HepG2 (cell line): ENCODE data around the gene SLC27A1. TPM values are rescaled to one million over a fixed set of nuclear protein-coding genes. Genes with fewer than 3 reads are reported as not detected.

Experiments used
- ATAC-seq: fragments of 200-7000 bp; cut with Tn5 transposase; 3 replicates; pipeline ENCODE4 v1.9.1; 2020; ENCODE audit warnings: mild to moderate bottlenecking, moderate library complexity
- BruUV-seq: library from RNA; stranded (reverse); fragments of 400-500 nt; replicated peaks from 2 replicates; lab custom pipeline; 2021; lab: Mats Ljungman, UMichigan
- CTCF ChIA-PET: fragments of 300-600 bp; formaldehyde crosslinking; extraction: SDS; loops from one replicate; lab custom pipeline; 2021; ENCODE audit warnings: low total read pairs, inconsistent platforms, low intra/inter-chr PET ratio; lab: Yijun Ruan, JAX
- POLR2A ChIA-PET: fragments of 350-600 bp; sonication (Branson Sonifier 250); formaldehyde crosslinking; loops from one replicate; lab custom pipeline; 2020; ENCODE audit warnings: antibody characterized with exemption, inconsistent platforms; lab: Yijun Ruan, JAX
- DNase-seq: peaks from one replicate; pipeline ENCODE4 v3.0.0-alpha.2; 2015; ENCODE audit warnings: low spot score
- FAIRE-seq: peaks from 3 replicates; lab custom pipeline; 2011; peaks lifted over from hg19 to GRCh38; lab: Jason Lieb, UNC
- H2AFZ ChIP-seq: one replicate; pipeline ENCODE4 v1.6.1; 2011; ENCODE audit warnings: low read length, inconsistent platforms
- H3K27ac ChIP-seq: fragments of 300-600 bp; 3 replicates; pipeline ENCODE4 v1.8.0; 2011; ENCODE audit warnings: mixed run types, mild to moderate bottlenecking, mixed read lengths, low read length, inconsistent platforms; ENCODE audit not compliant: insufficient read depth; ENCODE audit errors: extremely low read length
- H3K27me3 ChIP-seq, 2 experiments: fragments of 200-600 bp in 1 of 2; 2 replicates in 1 of 2; 3 replicates in 1 of 2; pipeline versions ENCODE4 v1.6.0 to v1.8.0; 2011; ENCODE audit warnings: low read length in 2 of 2, mild to moderate bottlenecking in 2 of 2, moderate library complexity in 2 of 2, inconsistent platforms in 1 of 2; ENCODE audit not compliant: insufficient read depth in 2 of 2, control insufficient read depth in 1 of 2
- H3K36me3 ChIP-seq, 2 experiments: fragments of 200-600 bp in 1 of 2; replicated peaks in 1 of 2; 2 replicates in 1 of 2; 3 replicates in 1 of 2; pipeline versions ENCODE4 v1.5.1 to v1.8.0; 2011; ENCODE audit warnings: low read length in 2 of 2, inconsistent platforms in 1 of 2; ENCODE audit not compliant: insufficient read depth in 2 of 2, control insufficient read depth in 1 of 2
- H3K4me1 ChIP-seq: 2 replicates; pipeline ENCODE4 v1.5.1; 2012; ENCODE audit warnings: low read length, inconsistent platforms; ENCODE audit not compliant: insufficient read depth
- H3K4me2 ChIP-seq: 2 replicates; pipeline ENCODE4 v1.6.0; 2011; ENCODE audit warnings: low read depth, low read length, inconsistent platforms
- H3K4me3 ChIP-seq, 3 experiments: fragments of 200-600 bp in 1 of 3; sonication (generic), shearing (Covaris generic) in 1 of 3; replicated peaks in 1 of 3; 2 replicates each; pipeline ENCODE4 v1.5.1; 2011 to 2016; ENCODE audit warnings: low read length in 3 of 3, inconsistent platforms in 2 of 3, low read depth in 2 of 3, mild to moderate bottlenecking in 2 of 3, control low read depth in 1 of 3, mixed read lengths in 1 of 3; ENCODE audit not compliant: insufficient read depth in 1 of 3
- H3K79me2 ChIP-seq: one replicate; pipeline ENCODE4 v1.6.1; 2011; ENCODE audit warnings: low read length, inconsistent platforms; ENCODE audit not compliant: insufficient read depth
- H3K9ac ChIP-seq: 2 replicates; pipeline ENCODE4 v1.6.0; 2011; ENCODE audit warnings: mild to moderate bottlenecking, low read depth, low read length, inconsistent platforms; ENCODE audit not compliant: insufficient read depth
- H3K9me3 ChIP-seq: 2 replicates; pipeline ENCODE4 v1.5.1; 2012; ENCODE audit warnings: mild to moderate bottlenecking, low read length
- H4K20me1 ChIP-seq: 2 replicates; pipeline ENCODE4 v1.6.0; 2011; ENCODE audit warnings: inconsistent platforms, mild to moderate bottlenecking, low read length, moderate library complexity; ENCODE audit not compliant: insufficient read depth
- HHEX ChIP-seq: IDR thresholded peaks from 2 replicates; pipeline ENCODE4 v1.6.1; 2016; ENCODE audit warnings: control low read depth
- KMT2A ChIP-seq: sonication (generic); formaldehyde crosslinking; IDR thresholded peaks from 2 replicates; pipeline ENCODE4 v1.4.0; 2020; ENCODE audit warnings: missing genetic modification reagents
- MXD4 ChIP-seq: IDR thresholded peaks from 2 replicates; pipeline ENCODE4 v1.6.1; 2016; ENCODE audit warnings: mild to moderate bottlenecking, missing biosample characterization, missing genetic modification reagents
- RNF2 ChIP-seq: fragments of 450-650 bp; conservative IDR thresholded peaks from 2 replicates; pipeline ENCODE4 v1.6.1; 2016; ENCODE audit warnings: low read depth
- SMC3 ChIP-seq: IDR thresholded peaks from 2 replicates; pipeline ENCODE4 v1.6.1; 2011; ENCODE audit warnings: low read length, improper control_type of control experiment
- SRSF1 ChIP-seq: fragments of 200-400 bp; formaldehyde crosslinking; optimal IDR thresholded peaks from 2 replicates; pipeline ENCODE3; 2017; ENCODE audit warnings: mild to moderate bottlenecking, low read depth, low read length, moderate library complexity
- TCF12 ChIP-seq, 2 experiments: fragments of 450-650 bp in 1 of 2; sonication (generic) in 1 of 2; formaldehyde crosslinking in 1 of 2; IDR thresholded peaks; 2 replicates each; pipeline versions ENCODE4 v1.6.1 to v1.8.0; 2017 to 2022; ENCODE audit warnings: antibody characterized with exemption in 1 of 2, mild to moderate bottlenecking in 1 of 2, missing genetic modification reagents in 1 of 2, moderate library complexity in 1 of 2
- ZNF260 ChIP-seq: sonication (generic); formaldehyde crosslinking; IDR thresholded peaks from 2 replicates; pipeline ENCODE4 v1.4.0; 2020; ENCODE audit warnings: missing genetic modification reagents, low read depth, mild to moderate bottlenecking, borderline replicate concordance
- ZNF788 ChIP-seq: sonication (generic); formaldehyde crosslinking; IDR thresholded peaks from 2 replicates; pipeline ENCODE4 v1.5.0; 2020; ENCODE audit warnings: mild to moderate bottlenecking, missing genetic modification reagents, borderline replicate concordance
- ZSCAN21 ChIP-seq: sonication (generic); formaldehyde crosslinking; IDR thresholded peaks from 2 replicates; pipeline ENCODE4 v1.8.0; 2022; ENCODE audit warnings: mild to moderate bottlenecking, missing genetic modification reagents, moderate library complexity, borderline replicate concordance
- WGBS: methylation state at CpG from one replicate; pipeline ENCODE4 v1.1.6; 2017; ENCODE audit warnings: low lambda C conversion rate; 5-methylcytosine and 5-hydroxymethylcytosine counted together
- in situ Hi-C: cut with HindIII; loops from 2 replicates; pipeline ENCODE4 v1.10.0; 2017; ENCODE audit warnings: low pct_unique_long_range_greater_than_20kb; ENCODE audit not compliant: extremely low pct_ligation_motif_present
- intact Hi-C: fragments of 100-400 bp; cut with micrococcal nuclease; formaldehyde crosslinking; loops from one replicate; pipeline ENCODE4 v1.10.0; 2022; ENCODE audit not compliant: unreplicated experiment
- polyA plus RNA-seq, 8 experiments: library from polyadenylated mRNA; depleted of rRNA in 3 of 8; stranded (reverse) in 7 of 8; unstranded in 1 of 8; fragments of >200 nt; fragmentation: Illumina TruSeq in 4 of 8; extraction: Trizol in 4 of 8; gene quantifications; 2 replicates each; pipeline versions ENCODE4 v1.2.1 to v1.2.3, GENCODE V29; 2011 to 2016; ENCODE audit warnings: low read depth in 4 of 8, missing spikeins in 1 of 8, mixed read lengths in 1 of 8; ENCODE audit not compliant: insufficient read depth in 1 of 8
- total RNA-seq, 5 experiments: library from RNA; depleted of rRNA; stranded (reverse); fragments of >200 nt; fragmentation: Illumina TruSeq; extraction: Trizol; gene quantifications; 2 replicates each; pipeline ENCODE4 v1.2.3, GENCODE V29; 2016; ENCODE audit warnings: low read depth in 1 of 5
- TF ChIP-seq, protein P1 (sequence below): sonication (generic); formaldehyde crosslinking; IDR thresholded peaks from 2 replicates; pipeline ENCODE4 v1.5.0; 2020; ENCODE audit warnings: missing genetic modification reagents
- TF ChIP-seq, protein P2 (sequence below): sonication (generic); formaldehyde crosslinking; IDR thresholded peaks from 2 replicates; pipeline ENCODE4 v1.4.0; 2020; ENCODE audit warnings: missing genetic modification reagents
- TF ChIP-seq, protein P3 (sequence below): sonication (generic); formaldehyde crosslinking; IDR thresholded peaks from 2 replicates; pipeline ENCODE4 v1.4.0; 2020; ENCODE audit warnings: missing genetic modification reagents

The SLC27A1 gene
- total and polyA plus RNA-seq, 2 of the 13 experiments (the other 11 are each of a cell fraction or from before 2014, with no cell fraction given) = 4.1 to 8.8 TPM

DNA sequence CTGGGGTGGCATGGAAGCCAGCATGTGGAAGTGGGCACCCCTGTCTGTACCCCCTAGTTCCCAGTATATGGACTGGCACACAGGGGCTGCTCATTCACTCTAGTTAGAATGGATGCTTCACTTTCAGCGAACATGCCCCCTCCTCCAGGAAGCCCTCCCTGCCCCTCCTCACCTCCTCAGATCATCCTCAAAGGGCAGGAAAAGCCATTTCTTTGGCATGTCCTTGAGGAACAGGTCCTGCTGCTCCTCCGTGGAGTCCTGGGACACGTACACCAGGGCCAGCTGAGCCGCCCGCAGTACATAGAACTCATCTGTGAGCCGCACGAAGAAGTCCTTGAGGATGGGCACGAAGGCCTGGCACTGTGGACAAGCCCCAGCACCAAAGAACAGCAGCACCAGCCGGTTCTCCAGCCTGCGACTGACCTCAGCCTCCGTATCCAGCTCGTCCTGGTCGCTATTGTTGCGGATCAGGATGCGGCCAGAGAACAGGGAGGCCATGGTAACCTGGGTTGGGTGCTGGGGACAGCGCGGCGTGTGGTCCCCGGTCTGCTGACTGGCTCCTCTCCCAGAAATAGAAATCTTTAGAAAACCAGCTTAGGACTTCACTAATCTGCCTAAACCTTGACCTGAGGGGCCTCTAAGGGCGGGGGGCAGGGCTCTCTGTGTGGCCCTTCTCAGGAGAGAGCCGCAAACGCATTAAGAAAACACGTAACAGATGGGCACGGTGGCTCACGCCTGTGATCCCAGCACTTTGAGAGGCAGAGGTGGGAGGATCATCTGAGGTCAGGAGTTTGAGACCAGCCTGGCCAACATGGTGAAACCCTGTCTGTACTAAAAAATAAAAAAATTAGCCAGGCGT, 9.7 kb upstream of the SLC27A1 start, which contains the start of gene NXNL1:
TSS of gene NXNL1 (minus strand) at position 555 of the 859 bp plus-strand sequence. CDS start at position 498, 57 bp downstream.
- Histone ChIP-seq H3K79me2 (no peaks in the 10 kb centered on the region), H3K27me3 (peaks cover 2 to 19% of the 10 kb centered on the region in 2 experiments; a peak in 3 of 5 replicates), H3K4me2 (no peak within 1 kb of the TSS), H3K27ac (no peak within 1 kb of the TSS), H3K9me3 (no peaks in the 10 kb centered on the region), H3K36me3 (no peaks in the 10 kb centered on the region), H3K4me3 (no peak within 1 kb of the TSS), H4K20me1 (no peaks in the 10 kb centered on the region), H3K4me1 (peaks cover 6% of the 10 kb centered on the region), H3K9ac (no peak within 1 kb of the TSS), H2AFZ (no peak within 1 kb of the TSS)
- intact Hi-C loops = loop anchor here (10.0 kb wide), 1 partner anchor 116 kb away; no protein-coding TSS in a partner anchor
- in situ Hi-C loops = no loop called here
- ATAC-seq = peak; percentile 35; the same call in 2 of the 3 replicates
- no peak for DNase-seq
- no TSS peak for BruUV-seq
- ChIA-PET CTCF (no interaction called here), POLR2A (no interaction called here)
- 50% methylated on average over 16 of the region's 26 CpGs for WGBS
- FAIRE-seq = no peak
- TF ChIP-seq, protein P1, sequence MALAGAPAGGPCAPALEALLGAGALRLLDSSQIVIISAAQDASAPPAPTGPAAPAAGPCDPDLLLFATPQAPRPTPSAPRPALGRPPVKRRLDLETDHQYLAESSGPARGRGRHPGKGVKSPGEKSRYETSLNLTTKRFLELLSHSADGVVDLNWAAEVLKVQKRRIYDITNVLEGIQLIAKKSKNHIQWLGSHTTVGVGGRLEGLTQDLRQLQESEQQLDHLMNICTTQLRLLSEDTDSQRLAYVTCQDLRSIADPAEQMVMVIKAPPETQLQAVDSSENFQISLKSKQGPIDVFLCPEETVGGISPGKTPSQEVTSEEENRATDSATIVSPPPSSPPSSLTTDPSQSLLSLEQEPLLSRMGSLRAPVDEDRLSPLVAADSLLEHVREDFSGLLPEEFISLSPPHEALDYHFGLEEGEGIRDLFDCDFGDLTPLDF (CRISPR knock-in tag) = no peak
- TF ChIP-seq SRSF1 = no peak
- TF ChIP-seq, protein P2, sequence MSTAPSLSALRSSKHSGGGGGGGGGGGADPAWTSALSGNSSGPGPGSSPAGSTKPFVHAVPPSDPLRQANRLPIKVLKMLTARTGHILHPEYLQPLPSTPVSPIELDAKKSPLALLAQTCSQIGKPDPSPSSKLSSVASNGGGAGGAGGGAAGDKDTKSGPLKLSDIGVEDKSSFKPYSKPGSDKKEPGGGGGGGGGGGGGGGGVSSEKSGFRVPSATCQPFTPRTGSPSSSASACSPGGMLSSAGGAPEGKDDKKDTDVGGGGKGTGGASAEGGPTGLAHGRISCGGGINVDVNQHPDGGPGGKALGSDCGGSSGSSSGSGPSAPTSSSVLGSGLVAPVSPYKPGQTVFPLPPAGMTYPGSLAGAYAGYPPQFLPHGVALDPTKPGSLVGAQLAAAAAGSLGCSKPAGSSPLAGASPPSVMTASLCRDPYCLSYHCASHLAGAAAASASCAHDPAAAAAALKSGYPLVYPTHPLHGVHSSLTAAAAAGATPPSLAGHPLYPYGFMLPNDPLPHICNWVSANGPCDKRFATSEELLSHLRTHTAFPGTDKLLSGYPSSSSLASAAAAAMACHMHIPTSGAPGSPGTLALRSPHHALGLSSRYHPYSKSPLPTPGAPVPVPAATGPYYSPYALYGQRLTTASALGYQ = no peak
- no peak for TF ChIP-seq HHEX (CRISPR knock-in tag)
- no peak for TF ChIP-seq SMC3
- TF ChIP-seq TCF12 (IDR thresholded peaks at IDR 0.05) = no peak
- no peak for TF ChIP-seq TCF12 (CRISPR knock-in tag; IDR thresholded peaks at IDR 0.05)
- TF ChIP-seq ZSCAN21 (CRISPR knock-in tag) = no peak
- TF ChIP-seq, protein P3, sequence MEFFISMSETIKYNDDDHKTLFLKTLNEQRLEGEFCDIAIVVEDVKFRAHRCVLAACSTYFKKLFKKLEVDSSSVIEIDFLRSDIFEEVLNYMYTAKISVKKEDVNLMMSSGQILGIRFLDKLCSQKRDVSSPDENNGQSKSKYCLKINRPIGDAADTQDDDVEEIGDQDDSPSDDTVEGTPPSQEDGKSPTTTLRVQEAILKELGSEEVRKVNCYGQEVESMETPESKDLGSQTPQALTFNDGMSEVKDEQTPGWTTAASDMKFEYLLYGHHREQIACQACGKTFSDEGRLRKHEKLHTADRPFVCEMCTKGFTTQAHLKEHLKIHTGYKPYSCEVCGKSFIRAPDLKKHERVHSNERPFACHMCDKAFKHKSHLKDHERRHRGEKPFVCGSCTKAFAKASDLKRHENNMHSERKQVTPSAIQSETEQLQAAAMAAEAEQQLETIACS (CRISPR knock-in tag) = no peak
- no peak for TF ChIP-seq KMT2A (CRISPR knock-in tag)
- TF ChIP-seq ZNF788 (CRISPR knock-in tag) = no peak
- TF ChIP-seq RNF2 = no peak
- TF ChIP-seq ZNF260 (CRISPR knock-in tag) = no peak
- no peak for TF ChIP-seq MXD4 (CRISPR knock-in tag)
